Mesodermal cell (in vitro differentiated cells): ENCODE data around the gene ITPRID2.
A peak's percentile ranks its signal among the peaks of the same experiment; 100 is the strongest.

Source experiments
- H3K27ac ChIP-seq: 2 replicates; pipeline ENCODE4 v1.7.0; 2013; ENCODE audit warnings: mild to moderate bottlenecking, low read depth, low read length, moderate library complexity; ENCODE audit not compliant: severe bottlenecking
- H3K36me3 ChIP-seq: 2 replicates; pipeline ENCODE4 v1.7.1; 2013; ENCODE audit warnings: mild to moderate bottlenecking, low read length, moderate library complexity; ENCODE audit not compliant: control insufficient read depth, insufficient read depth
- H3K4me1 ChIP-seq: one replicate; pipeline ENCODE4 v1.7.1; 2013; ENCODE audit warnings: mild to moderate bottlenecking, low read length; ENCODE audit not compliant: insufficient read depth, control insufficient read depth, poor library complexity, severe bottlenecking
- H3K4me3 ChIP-seq: 2 replicates; pipeline ENCODE4 v1.7.0; 2013; ENCODE audit warnings: low read length, control low read depth, mild to moderate bottlenecking; ENCODE audit not compliant: insufficient read depth, poor library complexity, severe bottlenecking; ENCODE audit errors: extremely low read depth
- H3K9me3 ChIP-seq: 2 replicates; pipeline ENCODE4 v1.7.1; 2013; ENCODE audit warnings: mild to moderate bottlenecking, low read length, moderate library complexity; ENCODE audit not compliant: control insufficient read depth
- WGBS, 2 experiments: methylation state at CpG; one replicate each; pipeline ENCODE4 v1.1.5; 2013; ENCODE audit warnings: missing lambda C conversion rate in 2 of 2; ENCODE audit not compliant: insufficient coverage in 2 of 2; 5-methylcytosine and 5-hydroxymethylcytosine counted together

ITPRID2 gene

GRCh38 chr2:181916726-181917718 is 25.5 kb downstream of the ITPRID2 start:
- no peak overlapping the region for H3K4me3 ChIP-seq
- whole genome bisulfite sequencing, 2 experiments = 94 to 97% methylated on average over 2 to 3 of the region's 5 CpGs
- H3K9me3 ChIP-seq = no peaks in the 10 kb centered on the region
- peaks cover 6% of the 10 kb centered on the region for H3K4me1 ChIP-seq
- no peak overlapping the region for H3K27ac ChIP-seq
- peaks cover 85% of the 10 kb centered on the region for H3K36me3 ChIP-seq

GRCh38 chr2:181918188-181918587 is 26.7 kb downstream of the ITPRID2 start:
- 100% methylated on average over 1 of the region's 5 CpGs; no CpG with 5 or more reads in 1 of the 2 experiments for WGBS, 2 experiments
- Histone ChIP-seq H3K27ac (no peak overlapping the region), H3K36me3 (peaks cover 85% of the 10 kb centered on the region), H3K4me1 (peaks cover 6% of the 10 kb centered on the region), H3K9me3 (no peaks in the 10 kb centered on the region), H3K4me3 (no peak overlapping the region)

- H3K4me1 ChIP-seq = no peaks in the 10 kb centered on the region
- H3K9me3 ChIP-seq = no peaks in the 10 kb centered on the region
- H3K27ac ChIP-seq = no peak overlapping the region
- H3K36me3 ChIP-seq = peaks cover 72% of the 10 kb centered on the region
- WGBS, 2 experiments = no CpG with 5 or more reads among the region's 1 CpG
- no peak overlapping the region for H3K4me3 ChIP-seq
Measured at GRCh38 chr2:181923121-181923520, 31.6 kb downstream of the ITPRID2 start.

GRCh38 chr2:181924336-181924735 is 32.8 kb downstream of the ITPRID2 start:
- Histone ChIP-seq H3K27ac (no peak overlapping the region), H3K36me3 (peaks cover 67% of the 10 kb centered on the region), H3K4me3 (no peak overlapping the region), H3K9me3 (no peaks in the 10 kb centered on the region), H3K4me1 (no peaks in the 10 kb centered on the region)
- 100% methylated on average over 1 of the region's 2 CpGs; no CpG with 5 or more reads in 1 of the 2 experiments for WGBS, 2 experiments

- Histone ChIP-seq H3K9me3 (no peaks in the 10 kb centered on the region), H3K4me3 (no peak overlapping the region), H3K36me3 (peaks cover 5% of the 10 kb centered on the region), H3K27ac (no peak overlapping the region), H3K4me1 (no peaks in the 10 kb centered on the region)
- WGBS, 2 experiments = 95 to 97% methylated on average over 2 to 4 of the region's 5 CpGs
Measured at GRCh38 chr2:181934694-181935093, 43.2 kb downstream of the ITPRID2 start.

- no peaks in the 10 kb centered on the region for H3K36me3 ChIP-seq
- no peak overlapping the region for H3K4me3 ChIP-seq
- H3K27ac ChIP-seq = no peak overlapping the region
- H3K9me3 ChIP-seq = no peaks in the 10 kb centered on the region
- WGBS, 2 experiments = 60% methylated on average over 1 of the region's 2 CpGs; no CpG with 5 or more reads in 1 of the 2 experiments
- no peaks in the 10 kb centered on the region for H3K4me1 ChIP-seq
Measured at GRCh38 chr2:181937473-181937872, 45.9 kb downstream of the ITPRID2 start.

- no peaks in the 10 kb centered on the region for H3K36me3 ChIP-seq
- peak overlapping the region; percentile 37 for H3K27ac ChIP-seq
- peaks cover 6% of the 10 kb centered on the region for H3K4me1 ChIP-seq
- H3K9me3 ChIP-seq = no peaks in the 10 kb centered on the region
- WGBS, 2 experiments = 100% methylated on average over 2 of the region's 2 CpGs; no CpG with 5 or more reads in 1 of the 2 experiments
- no peak overlapping the region for H3K4me3 ChIP-seq
Measured at GRCh38 chr2:181943411-181944124, 52.0 kb downstream of the ITPRID2 start.

GRCh38 chr2:181944164-181944913 is 52.8 kb downstream of the ITPRID2 start:
- WGBS, 2 experiments = 100% methylated on average over 2 of the region's 5 CpGs
- H3K4me1 ChIP-seq = peaks cover 6% of the 10 kb centered on the region
- no peak overlapping the region for H3K4me3 ChIP-seq
- no peaks in the 10 kb centered on the region for H3K36me3 ChIP-seq
- peak overlapping the region; percentile 37 for H3K27ac ChIP-seq
- H3K9me3 ChIP-seq = no peaks in the 10 kb centered on the region

GRCh38 chr2:181944914-181945291 is 53.4 kb downstream of the ITPRID2 start:
- Histone ChIP-seq H3K9me3 (no peaks in the 10 kb centered on the region), H3K4me3 (no peak overlapping the region), H3K27ac (no peak overlapping the region), H3K4me1 (peaks cover 6% of the 10 kb centered on the region), H3K36me3 (no peaks in the 10 kb centered on the region)
- 91 to 94% methylated on average over 5 to 7 of the region's 8 CpGs for WGBS, 2 experiments

- no peak overlapping the region for H3K4me3 ChIP-seq
- WGBS, 2 experiments = 83 to 86% methylated on average over 1 of the region's 1 CpG
- no peaks in the 10 kb centered on the region for H3K36me3 ChIP-seq
- no peaks in the 10 kb centered on the region for H3K9me3 ChIP-seq
- H3K4me1 ChIP-seq = peaks cover 10% of the 10 kb centered on the region
- no peak overlapping the region for H3K27ac ChIP-seq
Measured at GRCh38 chr2:181946444-181947127, 55.1 kb downstream of the ITPRID2 start.
